NCI-H1436 treated with DMSO at 0.1 percent for 48 hours (cell line): ENCODE measurements around the gene QSER1.
"Not testable (repeated sequence)": the region's sequence is repeated elsewhere in the genome, so short reads cannot be mapped to it uniquely, and the experiment has no call there.

Source experiments
- DNase-seq: peaks from one replicate; lab custom pipeline; 2025; lab: John Stamatoyannopoulos, UW

The QSER1 gene

DNA sequence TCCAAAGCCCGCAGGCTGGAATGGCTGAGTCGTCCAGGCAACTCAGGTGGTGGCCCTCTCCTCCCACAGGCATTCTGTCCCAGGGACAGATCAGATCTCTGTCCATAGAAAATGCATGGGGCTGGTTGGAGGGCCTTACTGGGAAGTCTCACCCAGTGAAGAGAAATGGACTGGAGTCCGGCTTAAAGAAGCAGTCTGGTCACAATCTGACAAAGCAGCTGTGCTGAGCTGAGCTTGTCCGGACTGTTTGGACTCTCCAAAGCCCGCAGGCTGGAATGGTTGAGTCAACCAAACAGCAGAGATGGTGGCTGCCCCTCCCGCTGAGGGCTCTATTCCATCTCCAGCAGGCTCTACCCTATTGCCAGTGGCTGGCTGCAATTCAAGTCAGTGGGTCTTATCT lies 108.7 kb downstream of the QSER1 start:
- no peak for DNase-seq

GRCh38 chr11:33001751-33002542 lies 109.3 kb downstream of the QSER1 start:
- DNase-seq = no peak

- no peak for DNase-seq
Observed at GRCh38 chr11:33005175-33005574, 112.6 kb downstream of the QSER1 start.

- no peak for DNase-seq
Observed at GRCh38 chr11:33006010-33006409, 113.4 kb downstream of the QSER1 start.

DNA sequence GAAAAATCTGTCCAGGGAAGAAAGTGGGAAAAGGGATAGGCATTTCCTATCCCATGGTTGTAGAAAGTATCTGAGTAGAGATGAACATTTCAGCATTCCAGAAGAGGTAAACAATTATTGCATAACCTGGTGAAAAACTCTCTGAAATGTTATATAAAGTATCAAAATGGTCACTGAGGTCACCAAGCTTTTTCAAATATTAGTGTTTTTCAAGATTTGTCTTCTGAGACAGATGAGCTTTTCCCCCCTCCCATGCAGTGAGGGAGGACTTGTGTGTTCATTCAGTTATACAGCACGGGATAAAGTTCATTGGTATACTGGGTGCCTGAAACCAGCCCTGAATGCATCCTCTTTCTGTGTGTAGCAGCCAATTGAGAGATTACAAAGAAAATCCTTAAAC lies 121.1 kb downstream of the QSER1 start:
- DNase-seq = no peak

DNA sequence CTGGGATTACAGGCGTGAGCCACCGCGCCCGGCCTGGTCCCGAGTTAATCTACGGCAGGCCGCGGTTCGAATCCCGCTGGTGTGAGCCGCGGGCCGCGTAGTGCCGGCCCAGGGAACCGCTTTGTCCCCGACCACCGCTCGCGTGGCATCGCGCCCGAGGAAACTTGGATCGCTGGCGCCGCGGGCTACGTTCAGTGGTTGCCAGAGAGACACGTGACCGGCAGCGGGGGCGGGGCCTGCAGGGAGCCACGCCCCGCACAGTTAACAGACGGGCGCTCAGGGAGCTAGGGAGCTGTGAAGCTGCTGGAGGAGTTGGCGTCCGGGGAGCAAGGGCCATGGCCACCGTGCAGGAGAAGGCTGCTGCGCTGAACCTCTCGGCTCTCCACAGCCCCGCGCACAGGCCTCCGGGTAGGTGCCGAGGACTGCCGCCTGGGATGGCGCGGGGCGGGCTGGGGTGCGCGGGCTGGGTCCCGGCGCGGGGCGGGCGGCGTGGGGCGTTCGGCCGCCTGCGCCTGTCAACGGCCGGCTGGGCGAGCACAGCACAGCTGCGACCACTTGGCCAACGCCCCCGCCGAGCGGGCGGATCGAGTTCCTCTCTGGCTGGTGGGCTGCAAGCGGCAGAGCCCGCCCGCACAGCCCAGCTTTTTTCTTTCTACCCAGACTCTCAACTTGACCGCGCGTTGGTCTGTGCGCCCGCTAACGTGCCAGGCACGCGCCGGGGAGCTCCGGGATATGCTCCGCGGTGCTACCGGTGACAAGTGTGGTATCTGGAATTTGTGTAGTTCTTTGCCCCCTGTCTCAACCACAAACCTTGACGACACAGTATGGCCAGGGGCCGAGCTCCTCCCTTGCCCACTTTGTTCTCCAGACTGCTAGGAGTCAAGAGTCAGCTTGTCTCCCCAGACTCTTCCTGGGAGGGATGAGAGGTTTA lies 123.3 kb downstream of the QSER1 start, which contains the start of gene DEPDC7:
Gene DEPDC7 (plus strand): TSS at position 258 of the 931 bp plus-strand sequence. CDS start 78 bp downstream, at position 336.
- DNase-seq = peak; percentile 51

DNA sequence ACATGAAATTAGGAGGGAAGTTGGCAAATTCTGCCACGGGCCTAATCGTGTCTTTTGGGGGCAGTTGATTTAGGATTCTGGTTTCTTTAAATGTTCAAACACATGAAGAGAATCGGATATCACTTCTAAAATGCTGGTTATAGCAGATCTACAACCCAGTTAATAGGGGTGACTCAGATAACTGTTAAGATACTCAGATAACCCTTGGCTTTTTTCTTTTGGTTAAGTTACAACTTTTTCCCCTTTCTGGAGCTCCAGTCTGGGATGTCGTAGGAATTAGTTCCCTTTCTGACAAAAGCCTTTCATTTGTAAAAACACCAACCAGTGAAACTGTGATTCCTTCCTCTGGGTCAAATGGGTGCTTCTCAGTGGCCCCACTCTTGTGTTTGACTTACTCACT lies 124.0 kb downstream of the QSER1 start:
- no peak for DNase-seq

- no peak for DNase-seq
Observed at GRCh38 chr11:33017478-33017877, 124.9 kb downstream of the QSER1 start.

DNA sequence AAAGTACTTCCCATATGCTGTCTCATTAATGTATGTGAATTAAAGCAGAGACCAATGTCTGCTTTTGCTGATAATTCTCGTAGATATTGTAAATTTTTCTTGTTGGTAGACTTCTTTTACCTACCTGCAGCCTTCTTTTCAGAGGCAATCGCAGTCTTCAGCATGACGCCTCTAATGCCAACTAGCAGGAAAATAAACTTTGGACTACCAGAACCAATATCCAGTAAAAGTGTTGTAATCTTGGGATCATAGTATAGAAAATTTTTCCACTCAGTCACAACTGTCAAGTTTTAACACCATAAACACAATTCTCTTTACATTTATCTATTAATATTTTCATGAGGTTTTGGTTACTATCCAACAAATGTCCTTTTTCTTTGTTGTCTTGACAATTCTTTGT lies 125.4 kb downstream of the QSER1 start:
- no peak for DNase-seq

DNA sequence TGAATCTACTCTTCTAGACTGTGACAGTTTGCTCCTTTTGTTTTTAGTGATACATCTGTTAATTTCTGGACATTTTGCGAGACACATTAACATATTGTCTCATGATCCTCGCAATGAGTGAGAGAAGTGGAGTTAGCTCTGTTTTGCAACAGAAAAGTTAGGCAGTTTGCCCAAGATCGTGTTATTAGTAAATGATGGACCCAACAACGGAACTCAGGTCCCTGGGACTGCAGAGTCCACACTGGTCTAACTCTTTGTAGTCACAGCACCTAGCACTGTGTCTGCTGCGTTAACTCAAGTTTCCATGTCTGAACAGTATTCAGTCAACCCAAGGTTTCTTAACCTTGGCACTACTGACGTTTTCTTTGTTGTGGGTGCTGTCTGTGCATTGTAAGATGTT lies 126.2 kb downstream of the QSER1 start:
- DNase-seq = no peak

DNA sequence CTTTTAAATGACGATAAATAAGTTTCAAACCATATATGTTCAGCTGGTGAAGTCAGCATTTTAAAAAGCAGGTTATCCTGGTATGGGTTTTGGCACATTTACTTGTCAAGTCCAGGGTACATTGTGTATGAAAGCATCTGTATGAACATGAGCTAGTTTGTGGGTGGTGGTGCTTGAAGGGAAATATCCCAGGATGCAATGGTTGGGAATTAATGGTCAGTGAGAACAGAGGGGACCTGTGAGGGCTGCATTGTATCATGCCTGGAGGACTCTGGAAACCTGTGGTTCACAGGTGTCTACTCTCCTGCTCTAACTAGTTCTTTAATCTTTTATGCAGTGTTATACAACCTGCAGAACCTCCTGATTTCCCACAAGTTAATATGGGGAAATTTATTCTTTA lies 128.9 kb downstream of the QSER1 start:
- no peak for DNase-seq

DNA sequence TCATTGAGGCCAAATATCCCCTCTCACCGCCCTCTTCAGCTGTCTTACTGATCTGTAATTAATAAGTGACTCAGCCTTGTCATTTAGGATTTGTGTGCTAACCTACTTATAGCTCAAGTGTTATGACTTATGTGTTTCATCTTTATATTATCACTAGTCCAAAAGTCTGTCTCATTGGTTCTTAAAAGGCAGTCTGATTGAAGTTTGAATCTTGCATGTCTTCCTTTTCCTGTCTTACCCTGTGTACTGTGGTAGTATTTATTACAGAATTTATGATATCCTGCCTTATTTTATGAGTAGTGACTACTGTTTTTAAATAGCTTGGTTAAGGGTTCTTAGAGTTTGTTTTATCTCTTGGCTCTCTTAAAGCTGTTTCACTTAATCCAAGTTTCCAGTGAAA lies 129.3 kb downstream of the QSER1 start:
- no peak for DNase-seq

DNA sequence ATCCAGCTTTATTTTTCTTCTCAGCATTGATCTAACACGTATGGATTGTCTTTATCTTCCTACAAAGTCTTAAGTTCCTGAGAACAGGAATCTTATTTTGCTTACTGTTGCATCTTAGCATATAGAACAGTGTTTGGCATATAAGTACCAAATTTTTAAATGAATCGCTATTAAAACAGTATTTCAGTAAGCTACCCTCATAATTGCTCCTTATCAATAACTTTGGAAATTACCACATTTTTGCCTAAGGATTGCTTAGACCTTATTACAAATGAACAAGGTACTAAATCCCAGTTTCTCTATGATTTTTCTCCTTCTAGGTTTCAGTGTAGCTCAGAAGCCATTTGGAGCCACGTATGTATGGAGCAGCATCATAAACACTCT lies 132.7 kb downstream of the QSER1 start:
- no peak for DNase-seq

- no peak for DNase-seq
Observed at GRCh38 chr11:33027233-33027632, 134.6 kb downstream of the QSER1 start.

DNA sequence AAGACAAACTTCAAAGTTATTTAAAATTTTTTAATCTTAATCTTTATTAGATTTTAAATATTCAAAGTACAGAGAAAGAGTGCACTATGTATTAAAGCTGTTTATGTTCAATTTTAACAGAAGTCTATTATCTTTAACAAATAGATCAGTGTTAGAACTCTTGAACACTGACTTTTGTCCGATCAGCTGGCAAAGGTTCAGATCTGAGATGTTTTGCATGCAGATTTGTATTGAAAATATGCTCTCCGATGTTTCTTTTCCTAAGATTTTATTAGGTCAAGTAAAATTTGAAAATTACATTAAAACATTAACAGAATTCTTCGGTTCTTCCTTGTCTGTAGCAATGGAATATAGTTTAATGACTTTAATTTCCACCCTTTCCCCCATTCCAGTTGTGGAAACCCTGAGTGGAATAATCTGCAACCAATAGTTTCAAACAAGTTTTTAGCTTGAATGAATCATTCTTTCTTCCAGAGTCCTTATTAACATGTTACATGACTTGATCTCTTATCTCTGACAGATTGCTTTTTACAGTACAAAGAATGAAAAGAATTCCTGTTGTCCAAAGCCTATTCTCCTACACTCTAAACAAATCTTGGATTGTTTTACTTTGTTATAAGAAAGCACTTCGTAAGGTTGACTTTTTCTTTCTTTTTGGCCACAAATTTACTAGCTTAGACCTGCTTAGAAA lies 135.4 kb downstream of the QSER1 start:
- DNase-seq = no peak

GRCh38 chr11:33028537-33028914 lies 135.9 kb downstream of the QSER1 start:
- DNase-seq = no peak

GRCh38 chr11:33029218-33029617 lies 136.6 kb downstream of the QSER1 start:
- not testable (repeated sequence) for DNase-seq
